Stimulated activated CD4-positive, alpha-beta T cell treated with anti-CD3 and anti-CD28 coated beads, Interleukin-4, amount 100 ng/mL, for 24 hours (primary cell): ENCODE data around the gene COQ3.

Experiments used
- DNase-seq: peaks from one replicate; pipeline ENCODE4 v3.0.0-alpha.2; 2020

Gene COQ3

DNA sequence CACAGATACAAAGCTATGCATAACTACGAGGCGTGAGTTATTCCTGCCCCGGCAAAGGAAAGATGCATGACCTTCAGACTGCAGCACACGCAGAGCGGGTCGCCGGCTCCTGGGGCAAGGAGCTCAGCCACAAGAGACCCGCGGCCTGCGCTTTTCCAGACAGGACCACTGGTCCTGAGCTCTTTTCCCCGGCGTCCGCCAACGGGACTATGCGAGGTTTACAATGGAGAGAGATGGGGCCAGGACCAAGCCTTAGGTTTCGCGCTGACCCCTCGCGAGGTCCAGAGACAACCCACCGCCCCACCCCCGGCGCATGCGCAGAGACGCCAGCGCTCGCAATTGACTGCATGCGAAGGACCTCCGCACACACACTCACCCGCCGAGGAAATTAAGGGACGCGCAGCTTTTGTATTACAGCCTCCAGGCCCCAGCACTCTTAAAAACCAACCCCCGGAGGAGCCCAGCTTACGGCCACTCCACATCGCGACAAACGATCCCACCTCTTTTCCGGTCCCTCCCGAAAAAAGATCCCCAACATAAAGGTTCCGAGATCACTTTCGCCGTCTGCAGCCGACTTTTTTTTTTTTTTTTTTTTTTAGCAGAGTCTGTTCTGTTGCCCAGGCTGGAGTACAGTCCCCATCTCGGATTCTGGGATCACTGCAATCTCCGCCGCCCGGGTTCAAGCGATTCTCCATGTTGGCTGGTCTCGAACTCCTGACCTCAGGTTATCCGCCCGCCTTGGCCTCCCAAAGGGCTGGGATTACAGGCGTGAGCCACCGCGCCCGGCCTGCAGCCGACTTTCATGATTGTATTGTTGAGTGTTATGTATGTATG lies at the start of gene COQ3:
TSS of gene COQ3 (minus strand) at position 498 of the 834 bp plus-strand sequence. CDS start at position 482, 16 bp downstream.
- DNase-seq = peak; percentile 71

- DNase-seq = no peak
Measured at GRCh38 chr6:99434702-99435530, 40.9 kb upstream of the COQ3 start.

DNA sequence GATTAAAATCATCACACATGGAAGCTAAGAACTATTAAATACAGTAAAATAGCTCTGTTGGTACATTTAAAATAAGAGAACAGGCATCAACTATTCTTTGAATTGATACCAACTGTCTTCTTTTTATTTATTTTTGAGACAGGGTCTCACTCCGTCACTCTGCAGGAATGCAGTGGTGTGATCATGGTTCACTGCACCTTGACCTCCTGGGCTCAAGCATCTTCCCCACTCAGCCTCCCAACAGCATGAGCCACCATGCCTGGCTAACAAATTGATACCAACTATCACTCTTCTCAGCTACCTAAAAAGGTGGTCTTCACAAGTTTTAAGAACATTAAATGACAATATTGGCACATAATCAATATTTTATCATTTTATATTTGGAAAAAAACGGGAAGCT lies 38.9 kb upstream of the COQ3 start:
- DNase-seq = no peak

GRCh38 chr6:99431901-99432300 lies 37.9 kb upstream of the COQ3 start:
- DNase-seq = no peak

DNA sequence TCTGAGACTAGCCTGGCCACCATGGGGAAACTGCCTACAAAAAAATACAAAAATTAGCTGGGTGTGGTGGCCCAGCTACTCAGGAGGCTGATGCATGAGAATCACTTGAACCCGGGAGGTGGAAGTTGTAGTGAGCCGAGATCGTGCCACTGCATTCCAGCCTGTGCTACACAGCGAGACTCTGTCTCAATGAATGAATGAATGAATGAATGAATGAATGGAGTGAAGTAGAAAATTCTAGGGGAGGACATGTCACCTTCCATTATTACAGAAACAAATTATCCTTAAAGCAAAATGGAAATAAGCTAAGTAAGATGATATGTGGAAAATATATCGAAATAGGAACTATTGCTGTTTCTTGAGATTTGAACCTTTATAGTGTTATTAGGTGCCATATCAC lies 34.0 kb upstream of the COQ3 start:
- DNase-seq = no peak

DNA sequence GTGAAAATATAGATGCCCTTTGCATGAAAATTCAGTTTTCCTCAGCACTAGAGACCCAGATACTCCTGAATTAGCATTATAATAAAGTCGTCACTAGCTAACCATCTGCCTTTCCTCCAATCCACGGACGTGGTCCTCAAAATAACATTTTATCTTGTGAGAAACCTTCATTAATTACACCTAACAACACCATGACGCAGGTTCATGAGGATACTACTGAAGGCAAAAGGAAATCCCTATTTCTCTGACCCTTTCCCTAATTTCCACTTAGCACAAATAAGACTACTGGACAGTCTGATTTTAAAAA lies 32.4 kb upstream of the COQ3 start:
- DNase-seq = no peak

DNA sequence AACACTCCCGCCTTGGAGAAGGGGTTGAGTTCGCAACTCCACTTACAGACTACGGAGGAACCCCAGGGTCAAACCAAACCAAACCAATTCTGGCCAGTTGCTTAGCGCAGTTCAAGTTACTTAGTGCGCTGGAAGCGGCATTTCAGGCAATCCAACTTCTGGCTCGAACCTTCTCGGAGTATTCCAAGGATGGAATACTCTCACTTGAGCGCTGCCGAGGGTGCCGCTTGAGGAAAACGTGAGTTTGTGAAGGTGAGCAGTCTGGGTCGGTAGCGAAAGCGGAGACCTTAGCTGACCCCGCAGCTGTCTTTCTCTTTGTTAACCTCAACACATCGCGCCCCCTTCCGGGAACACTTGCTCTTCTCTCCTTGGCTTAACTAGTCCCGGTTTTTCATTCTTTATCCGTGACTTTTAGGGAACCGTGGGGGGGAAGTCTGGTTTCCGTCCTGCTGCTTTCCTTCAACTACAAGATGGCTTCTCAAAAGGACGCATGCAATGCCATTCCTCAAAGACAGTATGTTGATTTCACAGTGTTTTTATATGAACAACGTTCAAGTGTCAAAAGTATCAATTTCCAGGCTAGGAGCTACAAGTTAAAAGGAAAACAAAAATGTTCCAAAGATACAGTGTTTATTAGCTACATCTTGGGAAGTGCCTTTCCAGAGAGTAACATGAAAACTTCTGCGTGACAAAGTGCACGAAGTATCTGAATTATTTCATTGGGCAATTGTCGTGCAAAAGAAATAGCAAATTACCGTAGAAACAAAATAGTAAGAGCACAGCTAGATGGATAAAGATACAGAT lies 31.9 kb upstream of the COQ3 start:
- peak; percentile 74 for DNase-seq

DNA sequence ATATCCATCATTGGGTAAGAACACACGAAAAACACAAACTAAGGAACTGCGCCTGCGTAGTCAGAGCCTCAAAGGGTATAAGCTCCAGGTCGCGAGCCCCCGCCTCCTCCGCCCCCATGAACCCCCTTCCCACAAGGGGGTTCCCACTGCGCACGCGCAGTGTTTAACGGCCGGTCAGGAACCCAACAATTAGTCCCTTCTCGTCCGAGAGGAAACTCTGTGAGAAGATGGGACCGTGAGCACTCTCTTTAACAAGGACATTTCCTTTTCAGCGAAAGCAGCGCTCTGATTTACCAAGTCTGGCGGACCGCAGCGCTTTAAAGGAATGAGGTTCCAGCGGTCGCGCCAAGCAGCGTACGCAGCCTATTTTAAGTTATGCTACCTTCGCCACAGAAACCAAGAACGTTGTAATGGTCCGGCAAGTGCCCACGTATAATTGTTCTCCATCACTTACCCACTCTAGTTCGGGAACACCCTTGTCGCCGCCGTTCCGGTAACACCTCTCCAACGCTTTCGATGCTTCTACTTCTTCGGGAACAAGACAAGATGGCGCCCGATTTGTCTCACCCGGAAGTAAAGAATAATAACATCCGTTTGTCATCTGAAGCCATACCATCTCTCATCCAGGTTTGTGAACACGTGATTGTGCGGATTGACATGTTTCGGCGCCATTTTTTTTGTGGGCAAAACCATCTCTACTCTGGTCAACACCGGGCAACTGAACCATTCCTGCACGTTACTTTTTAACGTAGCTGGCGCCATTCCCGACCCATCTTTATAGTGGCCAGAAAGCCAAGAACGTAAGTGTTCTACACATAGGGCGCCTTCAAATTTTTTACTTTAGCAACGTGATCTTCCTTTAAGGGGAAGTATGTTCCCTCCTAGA lies 31.0 kb upstream of the COQ3 start, which contains the start of gene PNISR:
TSS of gene PNISR (minus strand) at position 548 of the 886 bp plus-strand sequence. CDS start 10,649 bp downstream, outside the sequence.
- peak; percentile 90 for DNase-seq

DNA sequence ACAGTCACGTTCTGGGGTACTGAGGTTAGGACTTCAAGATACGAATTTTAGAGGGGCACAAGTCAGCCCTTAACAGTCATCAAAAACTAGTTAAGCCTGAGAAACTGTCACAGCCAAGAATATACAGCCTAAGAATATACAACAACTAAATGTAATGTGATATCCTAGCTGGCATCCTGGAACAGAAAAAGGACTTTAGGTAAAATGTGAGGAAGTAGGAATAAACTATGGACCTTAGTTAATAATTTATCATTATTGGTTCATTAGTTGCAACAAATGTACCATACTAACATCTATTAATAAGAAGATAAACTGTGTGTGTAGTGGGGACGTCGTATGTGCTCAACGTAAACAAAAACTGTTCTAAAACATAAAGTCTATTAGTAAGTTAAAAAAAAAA lies 30.0 kb upstream of the COQ3 start:
- DNase-seq = no peak

GRCh38 chr6:99422912-99423311 lies 28.9 kb upstream of the COQ3 start:
- no peak for DNase-seq

DNA sequence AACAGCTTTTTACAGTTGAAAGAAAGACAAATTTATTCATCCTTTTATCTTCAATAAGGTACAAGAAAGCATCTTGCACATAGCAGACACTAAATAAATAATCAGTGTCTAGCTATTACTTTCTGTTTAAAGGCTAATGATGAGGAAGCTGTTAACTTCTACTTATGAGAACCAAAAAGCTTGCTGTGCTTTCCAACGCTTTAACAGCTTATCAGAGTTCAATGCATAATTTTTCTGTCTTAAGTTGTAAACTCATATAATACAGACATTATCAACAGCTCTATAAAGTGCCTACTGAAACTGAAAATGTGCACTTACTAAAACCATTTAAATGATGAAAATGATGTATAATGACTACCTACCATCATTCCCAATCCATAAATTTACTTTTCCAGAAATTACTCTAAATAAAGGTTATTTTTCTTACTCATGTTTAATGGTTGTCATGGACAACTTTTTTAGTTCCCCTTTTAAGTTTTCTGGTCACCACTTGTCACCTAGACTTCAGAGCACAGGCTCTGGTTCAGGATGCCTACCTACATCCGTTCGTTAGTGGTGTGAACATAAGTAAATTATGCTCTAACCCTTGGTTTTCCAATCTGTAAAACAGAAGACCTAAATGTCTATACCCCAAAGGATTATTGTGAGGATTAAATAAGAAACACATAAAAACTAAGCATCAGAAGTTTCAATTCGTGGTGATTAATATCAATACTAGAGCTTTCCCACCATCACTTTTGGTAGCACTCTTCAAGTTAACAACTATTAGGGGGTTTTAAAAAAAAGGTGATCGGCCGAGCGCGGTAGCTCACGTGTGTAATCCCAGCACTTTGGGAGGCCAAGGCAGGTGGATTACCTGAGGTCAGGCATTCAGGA lies 23.1 kb upstream of the COQ3 start:
- DNase-seq = no peak

GRCh38 chr6:99416226-99416625 lies 22.2 kb upstream of the COQ3 start:
- DNase-seq = no peak

DNA sequence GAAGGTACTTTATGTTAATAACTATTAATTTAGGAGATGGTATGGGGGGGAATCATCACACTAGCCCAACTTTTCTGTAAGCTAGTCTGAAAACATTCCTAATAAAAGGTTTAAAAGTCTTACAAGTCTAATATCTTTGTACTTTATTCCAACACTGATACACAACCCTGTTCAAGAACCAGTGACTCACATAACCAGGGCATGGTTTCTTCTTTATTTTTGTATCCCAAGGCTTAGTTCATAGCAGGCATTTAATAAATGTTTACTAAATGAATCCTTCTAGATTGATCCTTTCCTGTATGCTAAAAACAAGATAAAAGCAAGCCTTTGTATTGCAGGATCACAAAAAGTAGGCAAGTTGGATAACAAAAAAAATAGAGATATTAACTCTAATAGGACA lies 21.5 kb upstream of the COQ3 start:
- DNase-seq = no peak

DNA sequence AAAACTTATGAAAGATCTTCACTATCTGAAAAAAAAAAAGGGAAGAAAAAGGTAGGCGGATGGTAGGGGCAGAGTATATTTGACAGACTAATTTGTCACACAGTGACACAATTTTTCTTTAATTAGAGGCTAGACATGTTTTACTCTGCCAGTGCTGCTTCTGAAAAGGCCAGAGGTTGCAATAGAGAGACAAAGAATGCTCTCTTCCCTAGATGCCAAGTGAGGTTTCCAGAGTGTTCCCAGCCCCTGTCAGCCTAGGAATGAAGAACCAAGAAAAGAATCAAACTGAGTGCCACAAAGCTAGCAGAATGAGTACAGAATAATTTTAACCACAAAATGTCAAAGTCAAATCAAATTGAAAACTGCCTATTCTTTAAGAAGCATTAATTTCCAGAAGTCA lies 18.1 kb upstream of the COQ3 start:
- no peak for DNase-seq

- DNase-seq = no peak
Measured at GRCh38 chr6:99409672-99410071, 15.7 kb upstream of the COQ3 start.

GRCh38 chr6:99407076-99407475 lies 13.1 kb upstream of the COQ3 start:
- DNase-seq = no peak

DNA sequence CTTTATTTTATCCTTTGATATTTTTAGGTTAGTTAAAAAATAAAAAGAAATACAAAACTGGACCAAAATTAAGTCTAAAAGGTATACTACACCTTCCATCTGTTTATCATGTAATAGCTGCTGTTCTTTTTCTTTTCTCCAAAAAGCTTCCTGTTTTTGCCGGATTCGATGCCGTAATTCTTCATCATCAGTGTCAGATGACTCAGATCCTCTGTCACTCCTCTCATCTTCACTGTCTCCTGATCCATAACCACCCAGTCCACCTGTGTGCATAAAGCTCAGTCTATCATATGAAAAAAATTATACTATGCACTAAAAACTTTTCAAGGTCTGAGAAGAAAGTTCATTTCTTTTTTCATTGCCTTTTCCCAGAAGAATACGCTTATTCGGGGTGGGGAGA lies 8.5 kb upstream of the COQ3 start:
- no peak for DNase-seq

DNA sequence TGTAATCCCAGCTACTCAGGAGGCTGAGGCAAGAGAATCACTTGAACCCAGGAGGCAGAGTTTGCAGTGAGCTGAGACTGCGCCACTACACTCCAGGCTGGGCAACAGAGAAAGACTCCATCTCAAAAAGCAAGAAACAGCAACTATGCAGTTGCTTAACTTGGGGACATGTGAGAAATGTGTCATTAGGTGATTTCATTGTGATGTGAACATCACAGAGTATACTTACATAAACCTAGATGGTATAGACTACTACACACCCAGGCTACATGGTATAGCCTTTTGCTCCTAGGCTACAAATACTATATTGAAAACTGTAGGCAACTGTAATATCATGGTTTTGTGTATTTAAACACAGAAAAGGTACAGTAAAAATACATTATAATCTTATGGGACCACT lies 3.3 kb upstream of the COQ3 start:
- no peak for DNase-seq

GRCh38 chr6:99393366-99393697 lies 663 bp downstream of the COQ3 start:
- DNase-seq = no peak

DNA sequence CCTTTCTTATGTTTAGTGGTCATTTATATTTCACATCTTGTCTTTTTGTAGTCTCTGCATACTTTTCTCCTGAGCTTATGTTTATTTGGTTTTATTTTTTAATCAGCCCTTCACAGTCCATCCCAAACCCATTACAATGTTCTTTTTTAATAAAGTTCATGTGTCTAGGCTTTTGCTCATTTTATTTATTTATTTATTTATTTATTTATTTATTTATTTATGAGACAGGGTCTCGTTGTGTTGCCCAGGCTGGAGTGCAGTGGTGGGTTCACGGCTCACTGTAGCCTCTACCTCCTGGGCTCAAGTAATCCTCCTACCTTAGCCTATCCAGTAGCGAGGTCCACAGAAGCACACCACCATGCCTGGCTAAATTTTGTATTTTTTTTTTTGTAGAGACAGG lies 3.1 kb downstream of the COQ3 start:
- no peak for DNase-seq

- DNase-seq = no peak
Measured at GRCh38 chr6:99384507-99384906, 9.5 kb downstream of the COQ3 start.
